GM12878 (cell line): ENCODE data around the gene STRN4. TPM values are rescaled to one million over a fixed set of nuclear protein-coding genes. Genes with fewer than 3 reads are reported as not detected.

Experiments used
- ATAC-seq: fragments of 200-7000 bp; cut with Tn5 transposase; 3 replicates; pipeline ENCODE4 v1.9.1; 2020; ENCODE audit warnings: mild to moderate bottlenecking, moderate library complexity
- BruUV-seq: library from RNA; stranded (reverse); fragments of 400-500 nt; replicated peaks from 2 replicates; lab custom pipeline; 2021; lab: Mats Ljungman, UMichigan
- CTCF ChIA-PET: fragments of 300-600 bp; sonication (Branson Sonifier 250); formaldehyde crosslinking; extraction: SDS; loops from one replicate; lab custom pipeline; 2021; ENCODE audit warnings: inconsistent platforms; lab: Yijun Ruan, JAX
- POLR2A ChIA-PET: fragments of 350-600 bp; formaldehyde crosslinking; extraction: SDS; loops from one replicate; lab custom pipeline; 2021; ENCODE audit warnings: inconsistent platforms; lab: Charles Lee
- RAD21 ChIA-PET: fragments of 300-600 bp; sonication (Branson Sonifier 250); formaldehyde crosslinking; loops from one replicate; lab custom pipeline; 2023; ENCODE audit warnings: antibody characterized with exemption; ENCODE audit not compliant: unreplicated experiment; lab: Charles Lee
- SMC1A ChIA-PET: fragments of 300-600 bp; sonication (Branson Sonifier 250); formaldehyde crosslinking; loops from one replicate; lab custom pipeline; 2023; ENCODE audit not compliant: unreplicated experiment, uncharacterized antibody; lab: Charles Lee
- DNase-seq: peaks from one replicate; pipeline ENCODE4 v3.0.0-alpha.2; 2011; ENCODE audit warnings: low read depth, low spot score
- FAIRE-seq: peaks from 3 replicates; lab custom pipeline; 2011; peaks lifted over from hg19 to GRCh38; lab: Jason Lieb, UNC
- H2AFZ ChIP-seq: 2 replicates; pipeline ENCODE4 v1.6.0; 2011; ENCODE audit warnings: low read depth, low read length, control low read depth; ENCODE audit not compliant: control insufficient read depth
- H3K27ac ChIP-seq: 2 replicates; pipeline ENCODE4 v1.5.1; 2011; ENCODE audit warnings: control low read depth; ENCODE audit not compliant: control insufficient read depth, insufficient read depth
- H3K27me3 ChIP-seq, 2 experiments: replicated peaks in 1 of 2; 2 replicates each; pipeline versions ENCODE4 v1.6.0 to v1.6.1; 2011; ENCODE audit warnings: low read length in 1 of 2; ENCODE audit not compliant: control insufficient read depth in 2 of 2, insufficient read depth in 2 of 2
- H3K36me3 ChIP-seq, 2 experiments: 2 replicates each; pipeline ENCODE4 v1.5.1; 2011; ENCODE audit warnings: low read length in 1 of 2; ENCODE audit not compliant: control insufficient read depth in 2 of 2, insufficient read depth in 2 of 2
- H3K4me1 ChIP-seq: 2 replicates; pipeline ENCODE4 v1.6.1; 2011; ENCODE audit warnings: mild to moderate bottlenecking, low read length, moderate library complexity, mixed read lengths; ENCODE audit not compliant: control insufficient read depth, insufficient read depth
- H3K4me2 ChIP-seq: 2 replicates; pipeline ENCODE4 v1.6.0; 2011; ENCODE audit warnings: control low read depth; ENCODE audit not compliant: control insufficient read depth, insufficient read depth
- H3K4me3 ChIP-seq: fragments of 200-600 bp; sonication (generic); 2 replicates; pipeline ENCODE4 v1.5.1; 2016
- H3K79me2 ChIP-seq: 2 replicates; pipeline ENCODE4 v1.6.0; 2011; ENCODE audit warnings: low read length; ENCODE audit not compliant: control insufficient read depth, insufficient read depth
- H3K9ac ChIP-seq: 2 replicates; pipeline ENCODE4 v1.8.0; 2011; ENCODE audit warnings: low read length, control low read depth, mixed read lengths; ENCODE audit not compliant: control insufficient read depth, insufficient read depth
- H3K9me3 ChIP-seq: replicated peaks from 3 replicates; pipeline ENCODE4 v1.5.1; 2011; ENCODE audit warnings: mild to moderate bottlenecking, low read length; ENCODE audit not compliant: control insufficient read depth, insufficient read depth
- H4K20me1 ChIP-seq: 2 replicates; pipeline ENCODE4 v1.6.0; 2011; ENCODE audit not compliant: control insufficient read depth, insufficient read depth
- BACH1 ChIP-seq: fragments of 450-650 bp; IDR thresholded peaks from 2 replicates; pipeline ENCODE4 v1.6.1; 2017; ENCODE audit warnings: mild to moderate bottlenecking, borderline replicate concordance
- CBX3 ChIP-seq: fragments of 200-600 bp; sonication (generic); IDR thresholded peaks from 2 replicates; pipeline ENCODE4 v1.6.1; 2016; ENCODE audit warnings: low read depth, borderline replicate concordance
- ESRRA ChIP-seq: IDR thresholded peaks from 2 replicates; pipeline ENCODE4 v1.6.1; 2012; ENCODE audit warnings: mild to moderate bottlenecking, low read length, improper control_type of control experiment
- EZH2 ChIP-seq: IDR thresholded peaks from 2 replicates; pipeline ENCODE4 v1.6.1; 2012; ENCODE audit warnings: low read depth, mild to moderate bottlenecking, control low read depth, inconsistent platforms, low read length, borderline replicate concordance; ENCODE audit not compliant: control insufficient read depth
- MTA2 ChIP-seq: fragments of 450-650 bp; IDR thresholded peaks from 2 replicates; pipeline ENCODE4 v1.6.1; 2016; ENCODE audit warnings: low read depth, mild to moderate bottlenecking, moderate library complexity
- MXI1 ChIP-seq: fragments of 150-350 bp; IDR thresholded peaks from 2 replicates; pipeline ENCODE4 v1.6.1; 2011; ENCODE audit warnings: low read depth, mild to moderate bottlenecking, inconsistent platforms, low read length, improper control_type of control experiment
- NFYA ChIP-seq: IDR thresholded peaks from 2 replicates; pipeline ENCODE4 v1.6.1; 2011; ENCODE audit warnings: low read depth, mild to moderate bottlenecking, low read length, improper control_type of control experiment, borderline replicate concordance
- PAX8 ChIP-seq: fragments of 450-650 bp; IDR thresholded peaks from 2 replicates; pipeline ENCODE4 v1.6.1; 2017; ENCODE audit warnings: mild to moderate bottlenecking, moderate library complexity
- RAD51 ChIP-seq: fragments of 450-650 bp; IDR thresholded peaks from 2 replicates; pipeline ENCODE4 v1.6.1; 2016; ENCODE audit warnings: moderate library complexity, mild to moderate bottlenecking, inconsistent platforms
- SMAD5 ChIP-seq: IDR thresholded peaks from 2 replicates; pipeline ENCODE4 v1.6.1; 2016; ENCODE audit warnings: antibody characterized with exemption, low read depth
- SPI1 ChIP-seq: IDR thresholded peaks from 2 replicates; pipeline ENCODE4 v1.6.1; 2011; ENCODE audit warnings: low read depth, mild to moderate bottlenecking, low read length, moderate library complexity, borderline replicate concordance; ENCODE audit not compliant: insufficient read depth
- SUPT20H ChIP-seq: IDR thresholded peaks from 2 replicates; pipeline ENCODE4 v1.6.1; 2011; ENCODE audit warnings: low read depth, mild to moderate bottlenecking, low read length, moderate library complexity, borderline replicate concordance; ENCODE audit not compliant: control insufficient read depth
- WGBS: methylation state at CpG from one replicate; pipeline ENCODE4 v1.1.6; 2016; ENCODE audit warnings: low lambda C conversion rate; ENCODE audit not compliant: insufficient replicate concordance, insufficient coverage; ENCODE audit errors: missing lambda C conversion rate; 5-methylcytosine and 5-hydroxymethylcytosine counted together
- in situ Hi-C: fragments of 300-500 bp; cut with MboI; formaldehyde crosslinking; loops from 9 replicates; pipeline ENCODE4 v1.14.3; 2018; ENCODE audit warnings: mixed read lengths
- intact Hi-C: fragments of 100-400 bp; cut with micrococcal nuclease; formaldehyde crosslinking; loops from one replicate; pipeline ENCODE4 v1.14.2; 2022; ENCODE audit not compliant: unreplicated experiment
- polyA plus RNA-seq, 11 experiments: library from polyadenylated mRNA; depleted of rRNA in 4 of 11; unstranded in 6 of 11; stranded (reverse) in 5 of 11; fragments of >200 nt; fragmentation: Nextera tagmentation in 4 of 11; fragmentation: Illumina TruSeq in 1 of 11; extraction: Ambion mirVana in 4 of 11; extraction: Trizol in 1 of 11; gene quantifications; 1 replicate in 1 of 11; 2 replicates in 10 of 11; pipeline versions ENCODE4 v1.2.1 to v1.2.3, GENCODE V29; 2011 to 2016; ENCODE audit warnings: inconsistent platforms in 2 of 11, missing spikeins in 2 of 11, low read depth in 1 of 11
- total RNA-seq, 4 experiments: library from RNA; depleted of rRNA in 3 of 4; stranded (reverse); fragments of >200 nt in 3 of 4; fragmentation: Illumina TruSeq in 1 of 4; extraction: Trizol in 1 of 4; gene quantifications; 2 replicates each; pipeline versions ENCODE4 v1.2.1 to v1.2.3, GENCODE V29; 2013 to 2021
- TF ChIP-seq, protein P1 (sequence below): IDR thresholded peaks from 2 replicates; pipeline ENCODE4 v1.6.1; 2011; ENCODE audit warnings: borderline replicate concordance, low read depth, mild to moderate bottlenecking, moderate library complexity, mixed read lengths, low read length; ENCODE audit not compliant: insufficient read depth; ENCODE audit errors: extremely low read length
- TF ChIP-seq, protein P2 (sequence below), 3 experiments: IDR thresholded peaks in 2 of 3; conservative IDR thresholded peaks in 1 of 3; 2 replicates each; pipeline ENCODE4 v1.5.1; 2011; ENCODE audit warnings: low read depth in 3 of 3, low read length in 3 of 3, mild to moderate bottlenecking in 3 of 3, control low read depth in 2 of 3, moderate library complexity in 2 of 3, inconsistent platforms in 1 of 3, mixed read lengths in 1 of 3; ENCODE audit not compliant: control insufficient read depth in 2 of 3, insufficient read depth in 1 of 3; ENCODE audit errors: extremely low read depth in 1 of 3
- TF ChIP-seq, protein P3 (sequence below): fragments of 450-650 bp; IDR thresholded peaks from 2 replicates; pipeline ENCODE4 v1.6.1; 2017; ENCODE audit warnings: antibody characterized with exemption, mild to moderate bottlenecking, moderate library complexity

Gene STRN4
- total and polyA plus RNA-seq, 10 of the 15 experiments (the other 5 are each of a cell fraction or from before 2014, with no cell fraction given) = 0.42 to 62.8 (median 22.5) TPM

DNA sequence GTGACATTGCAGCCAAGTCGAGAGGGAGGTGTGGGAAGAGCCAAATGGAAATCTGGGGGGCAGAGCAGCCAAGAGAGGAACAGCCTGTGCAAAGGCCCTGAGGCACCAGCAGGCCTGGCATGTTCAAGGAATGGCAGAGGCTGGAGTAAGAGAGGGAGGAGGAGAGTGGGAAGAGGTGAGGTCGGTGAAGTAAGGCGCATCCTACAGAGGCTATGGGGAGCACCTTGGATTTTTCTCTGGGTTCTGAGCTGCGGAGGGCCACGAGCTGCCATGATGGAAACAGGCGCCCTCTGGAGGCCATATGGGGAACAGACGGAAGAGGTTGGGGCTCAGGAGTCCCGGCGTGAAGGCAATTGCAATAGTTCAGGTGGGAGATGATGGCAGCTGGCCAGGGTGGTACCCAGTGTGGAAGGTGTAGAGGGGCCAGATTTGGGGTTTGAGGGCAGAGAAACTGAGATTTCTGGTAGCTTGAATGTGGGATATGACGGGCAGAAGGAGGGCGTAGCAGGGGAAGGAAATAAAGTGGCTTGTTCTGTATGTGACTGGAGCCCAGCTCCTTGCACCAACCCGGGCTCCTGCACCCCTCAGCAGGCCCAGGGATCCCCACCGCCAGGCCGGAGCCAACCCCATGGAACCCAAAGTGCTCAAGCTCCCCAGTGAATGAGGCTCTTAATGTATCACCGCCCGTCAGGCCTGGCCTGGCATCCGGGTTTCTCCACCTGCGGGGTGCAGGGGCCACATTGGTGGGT, 20.5 kb upstream of the STRN4 start (continued):
- TF ChIP-seq, protein P1, sequence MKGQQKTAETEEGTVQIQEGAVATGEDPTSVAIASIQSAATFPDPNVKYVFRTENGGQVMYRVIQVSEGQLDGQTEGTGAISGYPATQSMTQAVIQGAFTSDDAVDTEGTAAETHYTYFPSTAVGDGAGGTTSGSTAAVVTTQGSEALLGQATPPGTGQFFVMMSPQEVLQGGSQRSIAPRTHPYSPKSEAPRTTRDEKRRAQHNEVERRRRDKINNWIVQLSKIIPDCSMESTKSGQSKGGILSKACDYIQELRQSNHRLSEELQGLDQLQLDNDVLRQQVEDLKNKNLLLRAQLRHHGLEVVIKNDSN = no peak
- TF ChIP-seq SPI1 = 0 out of 2 replicates have a peak, but pooled peaks have one; percentile 1
- TF ChIP-seq, protein P2, sequence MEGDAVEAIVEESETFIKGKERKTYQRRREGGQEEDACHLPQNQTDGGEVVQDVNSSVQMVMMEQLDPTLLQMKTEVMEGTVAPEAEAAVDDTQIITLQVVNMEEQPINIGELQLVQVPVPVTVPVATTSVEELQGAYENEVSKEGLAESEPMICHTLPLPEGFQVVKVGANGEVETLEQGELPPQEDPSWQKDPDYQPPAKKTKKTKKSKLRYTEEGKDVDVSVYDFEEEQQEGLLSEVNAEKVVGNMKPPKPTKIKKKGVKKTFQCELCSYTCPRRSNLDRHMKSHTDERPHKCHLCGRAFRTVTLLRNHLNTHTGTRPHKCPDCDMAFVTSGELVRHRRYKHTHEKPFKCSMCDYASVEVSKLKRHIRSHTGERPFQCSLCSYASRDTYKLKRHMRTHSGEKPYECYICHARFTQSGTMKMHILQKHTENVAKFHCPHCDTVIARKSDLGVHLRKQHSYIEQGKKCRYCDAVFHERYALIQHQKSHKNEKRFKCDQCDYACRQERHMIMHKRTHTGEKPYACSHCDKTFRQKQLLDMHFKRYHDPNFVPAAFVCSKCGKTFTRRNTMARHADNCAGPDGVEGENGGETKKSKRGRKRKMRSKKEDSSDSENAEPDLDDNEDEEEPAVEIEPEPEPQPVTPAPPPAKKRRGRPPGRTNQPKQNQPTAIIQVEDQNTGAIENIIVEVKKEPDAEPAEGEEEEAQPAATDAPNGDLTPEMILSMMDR (IDR thresholded peaks at IDR 0.05 in 2 of 3, conservative IDR thresholded peaks at IDR 0.05 in 1 of 3; ENCODE audit: control insufficient read depth in 2 of 3, extremely low read depth in 1 of 3, insufficient read depth in 1 of 3, low read depth in 3 of 3, low read length in 3 of 3) = peak; percentile 70 to 89 (median 86)

DNA sequence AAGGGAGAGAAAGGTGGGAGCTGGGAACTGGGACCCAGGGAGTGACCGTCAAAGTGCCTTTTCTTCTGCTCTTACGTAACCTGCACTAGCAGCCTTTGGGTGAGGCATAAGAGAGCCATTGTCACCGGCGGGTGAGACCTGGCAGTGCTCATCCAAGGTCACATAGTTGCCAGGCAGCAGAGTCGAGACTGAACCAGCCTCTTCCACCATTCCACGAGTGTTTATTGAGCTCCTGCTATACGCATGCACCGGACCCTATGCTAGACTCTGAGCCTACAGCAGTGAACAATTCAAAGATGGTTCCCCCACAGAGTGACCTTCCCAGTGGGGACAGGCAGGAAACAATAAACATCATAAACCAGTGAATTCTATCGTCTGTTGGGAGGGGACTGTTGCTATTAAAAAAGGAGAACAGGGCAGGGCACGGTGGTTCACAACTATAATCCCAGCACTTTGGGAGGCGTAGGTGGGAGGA, 18.6 kb upstream of the STRN4 start:
- ChIA-PET POLR2A (interaction anchor here (0.5 to 0.6 kb wide), 2 partner anchors 94 to 169 kb away, joined by 3 read pairs; no protein-coding TSS in a partner anchor), SMC1A (interaction anchor here (1.3 kb wide), 1 partner anchor 19 kb away, joined by 3 read pairs; no protein-coding TSS in a partner anchor), RAD21 (interaction anchor here (3.2 kb wide), 1 partner anchor 75 kb away, joined by 19 read pairs; no protein-coding TSS in a partner anchor), CTCF (interaction anchor here (0.6 to 4.7 kb wide), 10 partner anchors 9 to 225 kb away, joined by 3 to 33 read pairs (median 4); no protein-coding TSS in a partner anchor)
- no peaks in the 10 kb centered on the region for H3K27me3 ChIP-seq
- no peaks in the 10 kb centered on the region for H3K9me3 ChIP-seq
- in situ Hi-C loops = no loop called here
- FAIRE-seq = no peak
- no peak overlapping the region for H2AFZ ChIP-seq
- BruUV-seq = no TSS peak
- no peaks in the 10 kb centered on the region for H3K79me2 ChIP-seq
- WGBS = 82% methylated on average over 11 of the region's 11 CpGs
- no peak overlapping the region for H3K9ac ChIP-seq
- H3K36me3 ChIP-seq = no peaks in the 10 kb centered on the region
- no peak for DNase-seq
- H3K4me2 ChIP-seq = no peak overlapping the region
- ATAC-seq = no peak
- H4K20me1 ChIP-seq = no peaks in the 10 kb centered on the region
- H3K4me3 ChIP-seq = no peak overlapping the region
- no peak overlapping the region for H3K27ac ChIP-seq
- no peak for TF ChIP-seq RAD51
- no peak for TF ChIP-seq ESRRA
- TF ChIP-seq NFYA = no peak
- no peak for TF ChIP-seq BACH1
- no peak for TF ChIP-seq CBX3
- no peak for TF ChIP-seq MXI1
- TF ChIP-seq PAX8 = no peak
- no peak for TF ChIP-seq EZH2
- TF ChIP-seq, protein P3, sequence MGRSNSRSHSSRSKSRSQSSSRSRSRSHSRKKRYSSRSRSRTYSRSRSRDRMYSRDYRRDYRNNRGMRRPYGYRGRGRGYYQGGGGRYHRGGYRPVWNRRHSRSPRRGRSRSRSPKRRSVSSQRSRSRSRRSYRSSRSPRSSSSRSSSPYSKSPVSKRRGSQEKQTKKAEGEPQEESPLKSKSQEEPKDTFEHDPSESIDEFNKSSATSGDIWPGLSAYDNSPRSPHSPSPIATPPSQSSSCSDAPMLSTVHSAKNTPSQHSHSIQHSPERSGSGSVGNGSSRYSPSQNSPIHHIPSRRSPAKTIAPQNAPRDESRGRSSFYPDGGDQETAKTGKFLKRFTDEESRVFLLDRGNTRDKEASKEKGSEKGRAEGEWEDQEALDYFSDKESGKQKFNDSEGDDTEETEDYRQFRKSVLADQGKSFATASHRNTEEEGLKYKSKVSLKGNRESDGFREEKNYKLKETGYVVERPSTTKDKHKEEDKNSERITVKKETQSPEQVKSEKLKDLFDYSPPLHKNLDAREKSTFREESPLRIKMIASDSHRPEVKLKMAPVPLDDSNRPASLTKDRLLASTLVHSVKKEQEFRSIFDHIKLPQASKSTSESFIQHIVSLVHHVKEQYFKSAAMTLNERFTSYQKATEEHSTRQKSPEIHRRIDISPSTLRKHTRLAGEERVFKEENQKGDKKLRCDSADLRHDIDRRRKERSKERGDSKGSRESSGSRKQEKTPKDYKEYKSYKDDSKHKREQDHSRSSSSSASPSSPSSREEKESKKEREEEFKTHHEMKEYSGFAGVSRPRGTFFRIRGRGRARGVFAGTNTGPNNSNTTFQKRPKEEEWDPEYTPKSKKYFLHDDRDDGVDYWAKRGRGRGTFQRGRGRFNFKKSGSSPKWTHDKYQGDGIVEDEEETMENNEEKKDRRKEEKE = no peak
- no peak for TF ChIP-seq SUPT20H
- TF ChIP-seq MTA2 = no peak
- no peak for TF ChIP-seq SMAD5
- TF ChIP-seq, all 136 proteins: peak for 0
- no peaks in the 10 kb centered on the region for H3K4me1 ChIP-seq
- intact Hi-C loops = no loop called here
